T-helper 22 cell (primary cell): ENCODE measurements around the gene AGFG2.

Experiments used
- DNase-seq: peaks from one replicate; pipeline ENCODE4 v3.0.0-alpha.2; 2020; ENCODE audit warnings: low read depth

Gene AGFG2

DNA sequence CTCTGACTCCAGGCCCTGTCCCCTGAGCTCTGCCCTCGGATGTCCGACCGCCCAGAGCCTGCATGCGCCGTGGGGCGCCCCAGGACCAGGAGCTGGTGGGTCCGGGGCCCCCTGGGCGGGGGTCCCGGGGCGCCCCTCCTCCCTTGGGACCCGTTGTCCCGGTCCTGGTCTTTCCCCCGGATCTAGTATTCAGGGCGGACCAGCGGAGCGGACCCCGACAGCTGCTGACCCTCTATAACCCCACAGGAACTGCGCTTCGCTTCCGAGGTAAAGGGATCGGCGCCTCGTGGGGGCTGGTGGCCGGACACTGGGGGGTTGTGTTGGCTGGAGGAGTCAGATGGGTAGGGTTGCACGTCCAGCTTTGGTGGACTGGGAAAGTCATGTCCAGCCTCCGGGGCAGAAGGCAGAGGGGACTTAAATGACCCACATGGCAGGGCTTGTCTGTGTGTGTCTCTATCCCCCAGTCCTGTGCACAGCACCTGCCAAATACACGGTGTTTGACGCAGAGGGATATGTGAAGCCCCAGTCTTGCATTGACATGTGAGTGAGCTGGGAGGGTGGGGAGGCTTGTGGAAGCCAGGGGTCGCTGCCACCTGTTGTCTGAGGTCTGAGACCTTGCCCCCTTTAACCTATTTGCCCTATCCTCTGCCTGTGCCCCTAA lies 73.9 kb downstream of the AGFG2 start:
- no peak for DNase-seq

DNA sequence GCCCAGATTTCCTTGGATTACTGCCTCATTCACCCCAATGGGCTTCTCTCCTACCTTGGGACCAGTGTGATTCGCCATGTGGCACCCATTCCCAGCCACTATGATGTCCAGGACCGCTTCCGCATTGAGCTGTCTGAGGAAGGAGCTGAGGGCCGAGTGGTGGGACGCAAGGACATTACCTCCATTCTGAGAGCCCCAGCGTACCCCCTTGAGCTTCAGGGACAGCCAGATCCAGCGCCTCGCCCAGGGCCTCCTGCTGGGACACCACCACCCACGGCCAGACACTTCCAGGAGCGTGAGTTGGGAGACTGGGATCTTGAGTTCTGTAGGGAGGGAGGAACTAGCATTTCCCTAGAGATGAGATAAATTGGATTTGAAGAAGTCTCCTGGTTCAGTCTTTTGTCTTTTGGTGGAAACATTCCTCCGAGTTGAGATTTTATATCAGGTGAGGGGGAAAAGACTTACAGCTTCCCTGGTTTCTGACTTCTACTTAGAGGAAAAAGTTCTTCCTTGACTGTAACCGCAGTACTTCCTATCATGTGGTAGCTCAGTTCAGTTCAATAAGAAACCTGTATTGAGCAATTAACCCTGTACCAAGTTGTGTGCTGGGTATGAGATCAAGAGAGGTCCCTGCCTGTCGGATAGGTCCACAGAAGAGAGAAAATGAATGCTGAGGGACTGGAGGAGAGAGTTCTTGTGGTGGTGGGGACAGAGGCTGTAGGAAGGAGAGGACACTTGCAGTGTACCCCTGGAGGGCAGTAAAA lies 74.6 kb downstream of the AGFG2 start:
- no peak for DNase-seq

DNA sequence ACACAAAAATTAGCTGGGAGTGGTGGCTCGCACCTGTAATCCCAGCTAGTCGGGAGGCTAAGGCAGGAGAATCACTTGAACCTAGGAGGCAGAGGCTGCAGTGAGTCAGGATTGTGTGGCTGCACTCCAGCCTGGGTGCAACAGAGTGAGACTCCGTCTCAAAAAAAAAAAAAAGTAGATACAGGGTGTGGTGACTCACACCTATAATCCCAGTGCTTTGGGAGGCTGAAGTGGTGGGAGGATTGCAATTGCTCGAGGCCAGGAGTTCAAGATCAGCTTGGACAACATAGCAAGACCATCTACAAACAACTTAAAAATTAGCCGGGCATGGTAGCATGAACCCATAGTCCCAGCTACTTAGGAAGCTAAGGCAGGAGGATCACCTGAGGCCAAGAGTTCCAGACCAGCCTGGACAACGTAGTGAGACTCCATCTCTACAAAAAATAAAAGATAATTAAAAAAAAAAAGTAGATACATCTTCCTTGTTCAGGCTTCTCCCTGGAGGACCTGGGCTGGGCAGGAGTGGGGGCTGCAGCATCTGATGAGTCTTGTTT lies 75.4 kb downstream of the AGFG2 start:
- no peak for DNase-seq
